Stimulated activated CD4-positive, alpha-beta T cell treated with anti-CD3 and anti-CD28 coated beads, Interleukin-12 subunit alpha, Interleukin-12 subunit beta, amount 100 ng/mL, for 4 hours (primary cell): ENCODE results near the gene ANOS1.

Source experiments
- DNase-seq: peaks from one replicate; pipeline ENCODE4 v3.0.0-alpha.2; 2020

ANOS1 gene

GRCh38 chrX:8711401-8711800, 20.5 kb downstream of the ANOS1 start:
- no peak for DNase-seq

DNA sequence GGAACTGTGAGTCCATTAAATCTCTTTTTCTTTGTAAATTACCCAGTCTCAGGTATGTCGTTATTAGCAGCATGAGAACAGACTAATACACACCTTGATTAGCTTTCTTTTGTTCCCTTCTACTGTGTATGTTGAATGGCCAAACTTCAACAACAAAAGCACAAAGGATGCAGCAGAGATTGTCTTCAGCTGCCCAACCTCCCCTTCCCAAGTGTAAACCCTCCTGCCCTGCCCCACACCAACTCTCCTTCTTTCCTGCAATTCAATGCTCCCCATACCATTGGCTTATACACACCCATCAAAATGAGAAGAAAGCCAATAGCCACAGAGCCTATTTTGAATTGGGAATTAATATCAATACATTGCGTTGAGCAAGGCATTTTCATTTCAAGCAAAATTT, 27.8 kb downstream of the ANOS1 start:
- no peak for DNase-seq

DNA sequence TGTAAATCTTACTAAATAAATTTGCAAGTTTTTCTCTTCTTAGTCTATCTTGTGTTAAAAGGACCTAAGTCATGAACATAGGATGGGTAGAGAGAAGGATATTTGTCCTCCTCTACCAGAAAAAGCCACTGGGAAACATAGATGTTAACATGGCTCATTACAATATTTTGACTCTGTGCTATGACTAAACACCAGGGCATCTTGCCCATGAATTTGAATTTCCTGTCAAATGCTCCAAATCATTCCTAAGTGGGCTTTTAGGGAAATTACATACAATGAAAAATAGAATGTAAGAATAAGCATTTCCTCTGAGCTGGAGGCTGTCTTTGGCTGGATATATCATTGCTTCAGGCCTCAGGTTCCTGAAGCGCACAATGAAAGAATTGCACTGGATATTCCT, 39.1 kb downstream of the ANOS1 start:
- no peak for DNase-seq

DNA sequence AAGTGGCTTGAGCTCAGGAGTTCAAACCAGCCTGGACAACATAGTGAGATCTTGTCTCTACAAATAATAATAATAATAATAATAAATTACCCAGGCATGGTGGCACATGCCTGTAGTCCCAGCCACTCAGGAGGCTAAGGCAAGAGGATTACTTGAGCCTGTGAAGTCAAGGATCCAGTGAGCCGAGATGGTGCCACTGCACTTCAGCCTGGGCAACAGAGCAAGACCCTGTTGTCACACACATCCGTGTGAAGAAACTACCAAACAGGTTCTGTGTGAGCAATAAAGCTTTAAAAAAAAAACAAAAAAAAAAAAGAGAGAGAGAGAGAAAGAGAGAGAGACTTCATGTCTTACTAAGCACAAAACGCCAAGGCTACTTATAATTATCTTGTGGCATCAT, 42.5 kb downstream of the ANOS1 start:
- no peak for DNase-seq

DNA sequence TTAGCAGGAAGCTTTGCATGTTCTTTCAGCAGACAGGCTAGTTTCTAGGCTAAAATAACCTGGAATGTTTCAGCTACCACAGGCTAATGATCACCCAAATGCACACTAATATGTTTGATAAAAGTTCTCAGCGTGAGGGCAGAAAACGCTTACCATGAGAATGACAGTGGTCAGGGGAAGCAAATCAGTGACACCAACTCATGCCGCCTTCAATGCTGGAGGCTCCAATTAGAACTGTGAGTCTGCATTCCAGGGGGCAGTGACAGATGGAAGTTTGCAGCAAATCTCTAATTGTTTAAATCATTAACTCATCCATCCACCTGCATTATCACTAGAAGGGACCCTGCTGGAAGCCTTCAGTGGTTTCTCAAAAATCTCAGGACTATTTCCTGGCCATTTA, 43.2 kb downstream of the ANOS1 start:
- no peak for DNase-seq

DNA sequence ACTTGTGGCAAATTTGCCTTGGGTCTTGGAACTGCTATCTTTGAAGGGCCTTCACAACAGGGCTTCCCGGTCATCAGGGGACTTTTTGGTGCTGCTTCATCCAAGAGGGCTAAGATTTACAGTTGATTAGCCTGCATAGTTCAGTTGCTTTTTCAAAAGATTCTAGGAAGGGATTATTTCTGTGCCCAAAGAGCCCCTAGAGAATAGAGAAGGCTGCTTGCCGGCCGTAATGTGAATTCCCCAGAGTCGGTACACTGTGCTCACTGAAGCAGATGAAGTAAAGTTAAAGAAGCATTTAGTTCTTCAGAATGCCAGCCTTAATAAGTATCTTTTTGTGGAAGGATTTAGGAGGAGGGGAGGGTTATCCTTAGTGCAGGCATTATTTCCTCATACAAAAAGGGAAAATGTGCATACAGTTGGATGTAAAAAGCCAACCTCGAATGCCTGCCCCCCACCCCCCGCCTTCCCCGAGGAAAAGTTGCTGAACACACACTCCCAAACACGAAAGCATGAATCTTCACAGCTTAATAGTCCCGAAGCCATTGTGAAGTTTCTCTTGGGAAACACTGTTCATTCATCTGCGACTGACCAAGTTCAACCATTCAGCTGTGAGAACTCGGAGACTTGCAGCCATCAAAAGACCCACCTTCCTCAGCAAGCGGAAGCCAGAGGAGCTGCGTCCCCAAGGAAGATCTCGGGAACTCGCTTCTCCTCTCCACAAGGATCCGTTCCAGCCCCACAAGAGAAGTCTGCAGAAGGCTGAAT, 47.6 kb downstream of the ANOS1 start:
- DNase-seq, result no peak

GRCh38 chrX:8683687-8684086, 48.2 kb downstream of the ANOS1 start:
- no peak for DNase-seq

- DNase-seq, result no peak
These were observed 52.4 kb downstream of the ANOS1 start for GRCh38 chrX:8679550-8679949.

DNA sequence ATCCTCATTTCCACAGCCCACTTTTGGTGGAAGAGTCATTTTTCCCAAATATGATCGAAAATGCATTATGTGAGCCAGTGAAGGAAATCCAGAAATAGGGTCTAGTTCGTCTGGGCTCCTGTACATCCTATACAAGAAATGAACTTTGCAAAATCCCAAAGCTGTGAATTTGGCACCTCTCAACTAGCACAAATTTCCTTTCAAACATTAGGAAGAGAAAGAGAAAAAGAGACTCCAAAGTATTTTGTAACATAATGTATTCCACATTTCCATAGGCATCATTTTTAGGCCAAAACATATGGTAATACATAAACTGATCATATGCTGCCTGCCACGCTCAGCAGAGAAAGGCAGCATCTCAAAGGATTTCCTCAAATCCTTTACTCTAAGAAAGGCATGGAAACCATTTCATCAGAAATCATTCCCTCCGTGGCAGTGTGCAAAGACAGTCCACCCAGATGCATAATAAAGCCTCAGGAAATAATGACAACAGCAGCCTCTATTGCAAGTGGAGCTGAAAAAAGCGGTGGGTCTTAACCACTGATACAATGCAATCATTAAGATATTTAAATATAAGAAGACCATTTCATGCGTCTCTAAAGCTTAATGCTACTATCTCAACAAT, 56.8 kb downstream of the ANOS1 start:
- DNase-seq, result no peak

DNA sequence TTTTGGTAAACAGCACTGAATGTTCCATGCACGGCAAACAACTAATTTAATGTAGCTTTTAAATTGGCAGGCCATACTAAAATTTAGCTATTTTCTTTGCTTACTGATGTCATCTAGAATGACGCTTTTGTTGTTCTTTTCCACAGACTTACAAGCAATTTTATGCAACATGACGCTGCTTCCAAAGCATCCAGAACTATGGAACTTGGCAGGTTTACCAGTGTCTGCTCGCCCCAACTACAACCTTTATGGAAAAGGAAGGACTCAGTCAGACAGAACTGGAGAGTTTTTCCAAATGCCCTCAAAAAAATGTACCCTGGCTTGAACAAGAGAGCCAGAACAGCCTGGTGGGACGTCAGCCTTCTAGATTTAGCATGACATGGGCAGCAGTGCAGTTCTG, 58.7 kb downstream of the ANOS1 start:
- no peak for DNase-seq

GRCh38 chrX:8672176-8672575, 59.8 kb downstream of the ANOS1 start:
- no peak for DNase-seq

- DNase-seq, result no peak
These were observed 63.1 kb downstream of the ANOS1 start for GRCh38 chrX:8668813-8669212.

GRCh38 chrX:8663325-8663724, 68.6 kb downstream of the ANOS1 start:
- DNase-seq, result no peak

- DNase-seq, result no peak
These were observed 74.1 kb downstream of the ANOS1 start for GRCh38 chrX:8657883-8658282.

DNA sequence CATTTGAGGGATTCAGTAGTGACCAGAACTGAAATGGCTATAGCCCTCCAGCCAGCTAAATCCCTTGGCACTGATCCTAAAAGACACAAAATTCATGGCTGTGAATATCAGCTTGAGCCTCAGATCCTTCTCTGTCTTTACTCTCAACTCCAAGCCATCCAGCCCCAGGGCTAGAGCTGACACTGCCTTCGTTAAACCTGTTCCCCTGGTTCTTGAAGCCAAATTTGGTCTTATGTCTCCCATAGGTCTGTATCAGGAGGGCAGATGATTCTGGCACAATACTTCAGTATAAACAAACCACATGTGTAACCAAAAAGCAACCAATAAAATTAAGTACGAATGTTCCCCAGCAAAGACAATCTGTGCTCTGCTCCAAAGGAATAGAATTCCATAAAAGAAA, 78.0 kb downstream of the ANOS1 start:
- DNase-seq, result no peak

DNA sequence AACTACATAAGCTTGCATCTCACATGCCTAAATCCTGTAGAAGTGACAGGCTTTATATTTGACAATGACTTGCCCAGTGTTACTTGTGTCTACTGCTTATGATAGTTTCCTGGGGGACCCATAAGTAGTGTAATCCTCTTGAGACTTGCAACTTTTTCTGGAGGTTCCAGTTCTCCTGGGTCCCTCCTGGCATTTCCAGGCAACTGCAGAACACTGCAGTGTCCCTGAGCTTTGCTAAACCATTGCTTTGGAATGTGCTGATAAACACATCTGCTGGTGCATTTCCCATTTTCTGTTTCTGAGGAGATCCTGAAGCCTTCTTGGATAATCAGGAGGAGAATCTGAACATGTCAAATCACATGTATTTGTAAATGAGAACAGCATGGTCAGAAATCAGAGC, 82.0 kb downstream of the ANOS1 start:
- no peak for DNase-seq

- no peak for DNase-seq
These were observed 84.8 kb downstream of the ANOS1 start for GRCh38 chrX:8647176-8647575.

- DNase-seq, result no peak
These were observed 91.9 kb downstream of the ANOS1 start for GRCh38 chrX:8639949-8640475.

GRCh38 chrX:8636497-8636896, 95.4 kb downstream of the ANOS1 start:
- no peak for DNase-seq

DNA sequence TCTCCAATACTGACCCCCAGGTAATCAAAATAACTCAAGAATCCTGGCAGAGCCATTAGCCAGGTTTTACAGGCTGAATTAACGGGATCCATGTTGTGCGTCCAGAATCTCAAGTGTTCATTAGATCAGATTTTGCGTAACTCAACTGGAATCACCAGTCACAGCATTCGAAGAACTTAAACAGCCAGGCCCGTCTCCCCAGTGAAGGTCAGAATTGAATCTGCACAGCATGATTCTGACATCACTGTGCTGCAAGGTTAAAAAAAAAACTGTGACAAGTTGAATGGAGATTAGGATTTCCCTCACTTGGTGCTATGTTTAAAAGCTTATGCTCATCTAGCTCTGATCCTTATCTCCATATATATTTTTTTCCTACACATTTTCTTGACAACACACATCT, 96.1 kb downstream of the ANOS1 start:
- DNase-seq, result no peak

- DNase-seq, result no peak
These were observed 99.0 kb downstream of the ANOS1 start for GRCh38 chrX:8632924-8633323.

DNA sequence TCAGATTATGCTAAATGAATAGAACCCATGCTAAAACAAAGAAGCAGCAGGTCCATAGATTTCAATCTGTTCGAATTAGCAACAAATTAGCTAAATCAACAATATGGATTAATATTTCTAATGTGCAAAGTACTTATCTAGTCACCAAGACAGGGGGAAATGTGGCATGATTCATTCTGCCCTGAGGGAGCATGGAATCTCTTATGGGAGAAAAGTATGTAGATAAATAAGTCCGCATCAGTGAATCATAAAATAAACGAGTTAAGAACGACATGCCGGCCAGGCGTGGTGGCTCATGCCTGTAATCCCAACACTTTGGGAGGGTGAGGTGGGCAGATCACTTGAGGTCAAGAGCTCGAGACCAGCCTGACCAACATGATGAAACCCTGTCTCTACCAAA, 102.1 kb downstream of the ANOS1 start:
- no peak for DNase-seq

- DNase-seq, result no peak
These were observed 104.1 kb downstream of the ANOS1 start for GRCh38 chrX:8627796-8628195.

GRCh38 chrX:8607326-8607725, 124.6 kb downstream of the ANOS1 start:
- DNase-seq, result no peak

GRCh38 chrX:8604131-8604530, 127.8 kb downstream of the ANOS1 start:
- DNase-seq, result no peak
